HCT116 (cell line): ENCODE results near the gene OPCML. TPM values are rescaled to one million over a fixed set of nuclear protein-coding genes. Genes with fewer than 3 reads are reported as not detected.

Source experiments
- ATAC-seq: fragments of 200-7000 bp; cut with Tn5 transposase; 2 replicates; pipeline ENCODE4 v1.9.1; 2020; ENCODE audit warnings: mild to moderate bottlenecking, moderate library complexity
- BruUV-seq: library from RNA; stranded (reverse); fragments of 400-500 nt; replicated peaks from 2 replicates; lab custom pipeline; 2021; lab: Mats Ljungman, UMichigan
- CTCF ChIA-PET: fragments of 300-600 bp; sonication (Branson Sonifier 250); formaldehyde crosslinking; loops from one replicate; lab custom pipeline; 2021; ENCODE audit warnings: antibody characterized with exemption; lab: Charles Lee
- POLR2A ChIA-PET: fragments of 300-600, 350-600 bp; sonication (Branson Sonifier 250); formaldehyde crosslinking; loops from one replicate; lab custom pipeline; 2021; ENCODE audit warnings: antibody characterized with exemption; lab: Charles Lee
- RAD21 ChIA-PET, 2 experiments: fragments of 300-600 bp; sonication (Branson Sonifier 250); formaldehyde crosslinking; loops; one replicate each; lab custom pipeline; 2023; ENCODE audit warnings: low total read pairs in 2 of 2; ENCODE audit not compliant: uncharacterized antibody in 2 of 2, unreplicated experiment in 2 of 2, low non-redundant PET in 1 of 2; lab: Charles Lee
- DNase-seq: peaks from one replicate; pipeline ENCODE4 v3.0.0-alpha.2; 2010; ENCODE audit warnings: low read depth, low spot score
- H2AFZ ChIP-seq: fragments of 200-600 bp; shearing (Covaris generic), sonication (generic); 2 replicates; pipeline ENCODE4 v1.6.1; 2017; ENCODE audit warnings: low read depth, mixed run types, mixed read lengths, antibody characterized with exemption, low read length; ENCODE audit not compliant: poor library complexity, severe bottlenecking
- H3K27ac ChIP-seq: 2 replicates; pipeline ENCODE4 v1.5.1; 2012; ENCODE audit warnings: low read depth, low read length
- H3K27me3 ChIP-seq: fragments of 200-600 bp; sonication (generic); 2 replicates; pipeline ENCODE4 v1.6.1; 2016; ENCODE audit warnings: mixed run types, low read length, mixed read lengths; ENCODE audit not compliant: insufficient read depth
- H3K36me3 ChIP-seq, 2 experiments: fragments of 200-500 bp in 1 of 2; fragments of 200-600 bp in 1 of 2; sonication (Bioruptor generic) in 1 of 2; sonication (generic) in 1 of 2; 2 replicates each; pipeline versions ENCODE4 v1.5.1 to v1.6.1; 2014 to 2016; ENCODE audit warnings: low read length in 2 of 2, inconsistent platforms in 1 of 2, mixed read lengths in 1 of 2, mixed run types in 1 of 2; ENCODE audit not compliant: insufficient read depth in 2 of 2, control insufficient read depth in 1 of 2
- H3K4me1 ChIP-seq, 2 experiments: fragments of 200-600 bp in 1 of 2; sonication (generic) in 1 of 2; 2 replicates each; pipeline versions ENCODE4 v1.5.1 to v1.6.1; 2012 to 2017; ENCODE audit warnings: low read length in 2 of 2, inconsistent platforms in 1 of 2, mild to moderate bottlenecking in 1 of 2, mixed read lengths in 1 of 2, mixed run types in 1 of 2, moderate library complexity in 1 of 2; ENCODE audit not compliant: insufficient read depth in 2 of 2, control insufficient read depth in 1 of 2
- H3K4me2 ChIP-seq: fragments of 200-600 bp; sonication (generic); 2 replicates; pipeline ENCODE4 v1.6.1; 2017; ENCODE audit warnings: mixed run types, low read length, mixed read lengths
- H3K4me3 ChIP-seq, 2 experiments: fragments of 200-600 bp in 1 of 2; sonication (generic) in 1 of 2; replicated peaks in 1 of 2; 2 replicates each; pipeline ENCODE4 v1.5.1; 2011 to 2016; ENCODE audit warnings: low read length in 2 of 2, control low read depth in 1 of 2, low read depth in 1 of 2, mild to moderate bottlenecking in 1 of 2, mixed read lengths in 1 of 2, mixed run types in 1 of 2
- H3K79me2 ChIP-seq: fragments of 200-600 bp; sonication (generic); 2 replicates; pipeline ENCODE4 v1.6.1; 2017; ENCODE audit warnings: mild to moderate bottlenecking, mixed run types, low read length, moderate library complexity, mixed read lengths; ENCODE audit not compliant: insufficient read depth
- H3K9ac ChIP-seq: fragments of 200-600 bp; sonication (generic); 2 replicates; pipeline ENCODE4 v1.6.1; 2016; ENCODE audit warnings: low read length, mixed read lengths
- H3K9me2 ChIP-seq: fragments of 200-600 bp; sonication (generic), shearing (Covaris generic); 2 replicates; pipeline ENCODE4 v1.6.1; 2017; ENCODE audit warnings: mixed run types, mild to moderate bottlenecking, moderate library complexity; ENCODE audit not compliant: insufficient read depth
- H3K9me3 ChIP-seq, 2 experiments: fragments of 200-500 bp in 1 of 2; fragments of 200-600 bp in 1 of 2; sonication (Bioruptor generic) in 1 of 2; sonication (generic) in 1 of 2; 2 replicates each; pipeline ENCODE4 v1.6.1; 2014 to 2017; ENCODE audit warnings: low read length in 2 of 2, mixed read lengths in 2 of 2, inconsistent platforms in 1 of 2, low read depth in 1 of 2, mild to moderate bottlenecking in 1 of 2, mixed run types in 1 of 2, moderate library complexity in 1 of 2; ENCODE audit not compliant: control insufficient read depth in 1 of 2, insufficient read depth in 1 of 2
- H4K20me1 ChIP-seq: fragments of 200-600 bp; sonication (generic), shearing (Covaris generic); 2 replicates; pipeline ENCODE4 v1.6.1; 2017; ENCODE audit warnings: mixed run types, mild to moderate bottlenecking, moderate library complexity; ENCODE audit not compliant: insufficient read depth
- CBX3 ChIP-seq: IDR thresholded peaks from 2 replicates; pipeline ENCODE4 v1.6.1; 2012; ENCODE audit warnings: low read depth
- CEBPB ChIP-seq: IDR thresholded peaks from 2 replicates; pipeline ENCODE4 v1.6.1; 2012; ENCODE audit warnings: low read depth
- EGR1 ChIP-seq: IDR thresholded peaks from 2 replicates; pipeline ENCODE4 v1.6.1; 2012; ENCODE audit warnings: low read depth
- ELF1 ChIP-seq: IDR thresholded peaks from 2 replicates; pipeline ENCODE4 v1.6.1; 2012; ENCODE audit warnings: low read depth, borderline replicate concordance
- EZH2phosphoT487 ChIP-seq: fragments of 200-600 bp; IDR thresholded peaks from 2 replicates; pipeline ENCODE4 v1.6.1; 2018; ENCODE audit warnings: antibody characterized with exemption, borderline replicate concordance
- FOSL1 ChIP-seq: IDR thresholded peaks from 2 replicates; pipeline ENCODE4 v1.6.1; 2012; ENCODE audit warnings: low read depth
- JUND ChIP-seq: IDR thresholded peaks from 2 replicates; pipeline ENCODE4 v1.6.1; 2012
- MAX ChIP-seq: IDR thresholded peaks from 2 replicates; pipeline ENCODE4 v1.6.1; 2012
- POLR2A ChIP-seq: IDR thresholded peaks from 2 replicates; pipeline ENCODE4 v1.7.0; 2011; ENCODE audit warnings: borderline replicate concordance; ENCODE audit not compliant: insufficient read depth, insufficient read length; ENCODE audit errors: extremely low read depth
- POLR2AphosphoS5 ChIP-seq: IDR thresholded peaks from 2 replicates; pipeline ENCODE4 v1.6.1; 2011; ENCODE audit warnings: mild to moderate bottlenecking, low read depth, low read length, moderate library complexity
- SIN3A ChIP-seq: IDR thresholded peaks from 2 replicates; pipeline ENCODE4 v1.6.1; 2012; ENCODE audit warnings: low read depth
- SP1 ChIP-seq: IDR thresholded peaks from 2 replicates; pipeline ENCODE4 v1.6.1; 2012; ENCODE audit warnings: low read depth
- YY1 ChIP-seq: IDR thresholded peaks from 2 replicates; pipeline ENCODE4 v1.6.1; 2011; ENCODE audit warnings: low read length, low read depth, moderate library complexity, mild to moderate bottlenecking; ENCODE audit not compliant: insufficient replicate concordance; ENCODE audit errors: extremely low read depth
- ZFX ChIP-seq: fragments of 450-650 bp; IDR thresholded peaks from 2 replicates; pipeline ENCODE4 v1.6.1; 2017
- intact Hi-C: fragments of 100-400 bp; cut with micrococcal nuclease; formaldehyde crosslinking; loops from 2 replicates; pipeline ENCODE4 v1.10.0; 2022
- total RNA-seq: library from RNA; stranded (reverse); gene quantifications from one replicate; pipeline ENCODE4 v1.2.1, GENCODE V29; 2021; ENCODE audit not compliant: unreplicated experiment
- TF ChIP-seq, protein P1 (sequence below): IDR thresholded peaks from 2 replicates; pipeline ENCODE4 v1.6.1; 2012; ENCODE audit warnings: low read depth
- TF ChIP-seq, protein P2 (sequence below): IDR thresholded peaks from 2 replicates; pipeline ENCODE4 v1.6.1; 2012

Gene OPCML
- total RNA-seq, 1 experiment from 2014 or later: not detected

DNA sequence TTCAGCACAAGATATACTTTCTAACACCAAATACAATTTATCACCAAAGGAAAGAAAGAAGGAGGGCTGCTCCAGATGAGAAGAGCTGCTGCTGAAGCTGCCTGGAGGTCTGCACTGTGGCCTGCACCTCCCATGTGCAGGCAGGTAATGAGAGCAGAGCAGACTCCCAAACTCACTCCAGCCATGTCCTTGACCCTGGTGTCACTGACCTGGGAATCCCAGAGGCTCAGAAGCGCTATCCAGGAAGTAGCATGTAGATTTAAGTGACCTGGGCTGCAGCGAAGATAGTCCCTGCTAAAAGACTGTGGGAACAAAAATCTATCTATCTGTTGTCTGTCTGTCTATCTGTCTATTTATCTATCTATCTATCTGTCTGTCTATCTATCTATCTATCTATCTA lies 816.3 kb downstream of the OPCML start (continued):
- TF ChIP-seq, protein P1, sequence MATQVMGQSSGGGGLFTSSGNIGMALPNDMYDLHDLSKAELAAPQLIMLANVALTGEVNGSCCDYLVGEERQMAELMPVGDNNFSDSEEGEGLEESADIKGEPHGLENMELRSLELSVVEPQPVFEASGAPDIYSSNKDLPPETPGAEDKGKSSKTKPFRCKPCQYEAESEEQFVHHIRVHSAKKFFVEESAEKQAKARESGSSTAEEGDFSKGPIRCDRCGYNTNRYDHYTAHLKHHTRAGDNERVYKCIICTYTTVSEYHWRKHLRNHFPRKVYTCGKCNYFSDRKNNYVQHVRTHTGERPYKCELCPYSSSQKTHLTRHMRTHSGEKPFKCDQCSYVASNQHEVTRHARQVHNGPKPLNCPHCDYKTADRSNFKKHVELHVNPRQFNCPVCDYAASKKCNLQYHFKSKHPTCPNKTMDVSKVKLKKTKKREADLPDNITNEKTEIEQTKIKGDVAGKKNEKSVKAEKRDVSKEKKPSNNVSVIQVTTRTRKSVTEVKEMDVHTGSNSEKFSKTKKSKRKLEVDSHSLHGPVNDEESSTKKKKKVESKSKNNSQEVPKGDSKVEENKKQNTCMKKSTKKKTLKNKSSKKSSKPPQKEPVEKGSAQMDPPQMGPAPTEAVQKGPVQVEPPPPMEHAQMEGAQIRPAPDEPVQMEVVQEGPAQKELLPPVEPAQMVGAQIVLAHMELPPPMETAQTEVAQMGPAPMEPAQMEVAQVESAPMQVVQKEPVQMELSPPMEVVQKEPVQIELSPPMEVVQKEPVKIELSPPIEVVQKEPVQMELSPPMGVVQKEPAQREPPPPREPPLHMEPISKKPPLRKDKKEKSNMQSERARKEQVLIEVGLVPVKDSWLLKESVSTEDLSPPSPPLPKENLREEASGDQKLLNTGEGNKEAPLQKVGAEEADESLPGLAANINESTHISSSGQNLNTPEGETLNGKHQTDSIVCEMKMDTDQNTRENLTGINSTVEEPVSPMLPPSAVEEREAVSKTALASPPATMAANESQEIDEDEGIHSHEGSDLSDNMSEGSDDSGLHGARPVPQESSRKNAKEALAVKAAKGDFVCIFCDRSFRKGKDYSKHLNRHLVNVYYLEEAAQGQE: no peak
- TF ChIP-seq ELF1: no peak

GRCh38 chr11:132714859-132715440 lies 817.4 kb downstream of the OPCML start:
- no peak overlapping the region for H3K9ac ChIP-seq
- no TSS peak for BruUV-seq
- H3K4me2 ChIP-seq: no peak overlapping the region
- no peak overlapping the region for H3K27ac ChIP-seq
- no peak overlapping the region for H3K4me3 ChIP-seq
- no peaks in the 10 kb centered on the region for H3K36me3 ChIP-seq
- no peaks in the 10 kb centered on the region for H4K20me1 ChIP-seq
- H3K79me2 ChIP-seq: no peaks in the 10 kb centered on the region
- H2AFZ ChIP-seq: no peak overlapping the region
- ChIA-PET RAD21 (no interaction called here), CTCF (no interaction called here), POLR2A (no interaction called here)
- no peaks in the 10 kb centered on the region for H3K4me1 ChIP-seq
- H3K9me3 ChIP-seq: peaks cover 0 to 14% of the 10 kb centered on the region in 2 experiments; a peak in 2 of 4 replicates
- intact Hi-C loops: no loop called here
- H3K27me3 ChIP-seq: no peaks in the 10 kb centered on the region
- no peak for DNase-seq
- H3K9me2 ChIP-seq: no peaks in the 10 kb centered on the region
- no peak for ATAC-seq
- TF ChIP-seq, protein P2, sequence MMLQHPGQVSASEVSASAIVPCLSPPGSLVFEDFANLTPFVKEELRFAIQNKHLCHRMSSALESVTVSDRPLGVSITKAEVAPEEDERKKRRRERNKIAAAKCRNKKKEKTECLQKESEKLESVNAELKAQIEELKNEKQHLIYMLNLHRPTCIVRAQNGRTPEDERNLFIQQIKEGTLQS: no peak
- TF ChIP-seq SP1 (no peak), ELF1 (no peak), YY1 (no peak), SIN3A (no peak), EZH2phosphoT487 (no peak), ZFX (no peak), JUND (no peak), FOSL1 (no peak), EGR1 (no peak), MAX (no peak), POLR2A (no peak), POLR2AphosphoS5 (no peak), CBX3 (no peak), CEBPB (no peak)
- TF ChIP-seq, protein P1: no peak
